ENCODE measurements around the gene TPSB2. TPM values are rescaled to one million over a fixed set of nuclear protein-coding genes. Genes with fewer than 3 reads are reported as not detected.

TPSB2 gene
- polyA plus RNA-seq, 1 donor from 2014 or later: not detected

DNA sequence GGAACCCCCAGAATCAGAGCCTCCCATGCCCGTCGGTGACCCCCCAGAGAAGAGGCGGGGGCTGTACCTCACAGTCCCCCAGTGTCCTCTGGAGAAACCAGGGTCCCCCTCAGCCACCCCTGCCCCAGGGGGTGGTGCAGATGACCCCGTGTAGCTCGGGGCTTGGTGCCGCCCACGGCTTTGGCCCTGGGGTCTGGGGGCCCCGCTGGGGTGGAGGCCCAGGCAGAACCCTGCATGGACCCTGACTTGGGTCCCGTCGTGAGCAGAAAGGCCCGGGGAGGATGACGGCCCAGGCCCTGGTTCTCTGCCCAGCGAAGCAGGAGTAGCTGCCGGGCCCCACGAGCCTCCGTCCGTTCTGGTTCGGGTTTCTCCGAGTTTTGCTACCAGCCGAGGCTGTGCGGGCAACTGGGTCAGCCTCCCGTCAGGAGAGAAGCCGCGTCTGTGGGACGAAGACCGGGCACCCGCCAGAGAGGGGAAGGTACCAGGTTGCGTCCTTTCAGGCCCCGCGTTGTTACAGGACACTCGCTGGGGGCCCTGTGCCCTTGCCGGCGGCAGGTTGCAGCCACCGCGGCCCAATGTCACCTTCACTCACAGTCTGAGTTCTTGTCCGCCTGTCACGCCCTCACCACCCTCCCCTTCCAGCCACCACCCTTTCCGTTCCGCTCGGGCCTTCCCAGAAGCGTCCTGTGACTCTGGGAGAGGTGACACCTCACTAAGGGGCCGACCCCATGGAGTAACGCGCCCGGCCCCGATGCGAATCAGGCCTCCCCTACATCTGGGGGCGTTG, 8.9 kb downstream of the TPSB2 start:
- Mint-ChIP-seq H3K4me3 (no peak overlapping the region), H3K27me3 (peaks cover 3% of the 10 kb centered on the region), H3K4me1 (no peaks in the 10 kb centered on the region), H3K27ac (no peak overlapping the region), H3K36me3 (no peaks in the 10 kb centered on the region), H3K9me3 (no peaks in the 10 kb centered on the region)

DNA sequence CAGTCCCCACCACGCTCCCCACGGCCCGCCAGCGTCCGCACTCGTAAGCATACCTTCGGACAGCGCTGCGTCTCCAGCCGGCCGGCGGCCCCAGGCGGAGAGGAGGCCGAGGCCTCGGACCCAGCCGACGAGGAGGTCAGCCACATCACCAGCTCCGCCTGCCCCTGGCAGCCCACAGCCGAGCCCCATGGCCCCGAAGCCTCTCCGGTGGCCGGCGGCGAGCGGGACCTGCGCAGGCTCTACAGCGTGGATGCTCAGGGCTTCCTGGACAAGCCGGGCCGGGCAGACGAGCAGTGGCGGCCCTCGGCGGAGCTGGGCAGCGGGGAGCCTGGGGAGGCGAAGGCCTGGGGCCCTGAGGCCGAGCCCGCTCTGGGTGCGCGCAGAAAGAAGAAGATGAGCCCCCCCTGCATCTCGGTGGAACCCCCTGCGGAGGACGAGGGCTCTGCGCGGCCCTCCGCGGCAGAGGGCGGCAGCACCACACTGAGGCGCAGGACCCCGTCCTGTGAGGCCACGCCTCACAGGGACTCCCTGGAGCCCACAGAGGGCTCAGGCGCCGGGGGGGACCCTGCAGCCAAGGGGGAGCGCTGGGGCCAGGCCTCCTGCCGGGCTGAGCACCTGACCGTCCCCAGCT, 9.8 kb downstream of the TPSB2 start:
- Mint-ChIP-seq H3K9me3 (no peaks in the 10 kb centered on the region), H3K36me3 (no peaks in the 10 kb centered on the region), H3K4me3 (no peak overlapping the region), H3K27ac (no peak overlapping the region), H3K4me1 (no peaks in the 10 kb centered on the region), H3K27me3 (peaks cover 3% of the 10 kb centered on the region)

DNA sequence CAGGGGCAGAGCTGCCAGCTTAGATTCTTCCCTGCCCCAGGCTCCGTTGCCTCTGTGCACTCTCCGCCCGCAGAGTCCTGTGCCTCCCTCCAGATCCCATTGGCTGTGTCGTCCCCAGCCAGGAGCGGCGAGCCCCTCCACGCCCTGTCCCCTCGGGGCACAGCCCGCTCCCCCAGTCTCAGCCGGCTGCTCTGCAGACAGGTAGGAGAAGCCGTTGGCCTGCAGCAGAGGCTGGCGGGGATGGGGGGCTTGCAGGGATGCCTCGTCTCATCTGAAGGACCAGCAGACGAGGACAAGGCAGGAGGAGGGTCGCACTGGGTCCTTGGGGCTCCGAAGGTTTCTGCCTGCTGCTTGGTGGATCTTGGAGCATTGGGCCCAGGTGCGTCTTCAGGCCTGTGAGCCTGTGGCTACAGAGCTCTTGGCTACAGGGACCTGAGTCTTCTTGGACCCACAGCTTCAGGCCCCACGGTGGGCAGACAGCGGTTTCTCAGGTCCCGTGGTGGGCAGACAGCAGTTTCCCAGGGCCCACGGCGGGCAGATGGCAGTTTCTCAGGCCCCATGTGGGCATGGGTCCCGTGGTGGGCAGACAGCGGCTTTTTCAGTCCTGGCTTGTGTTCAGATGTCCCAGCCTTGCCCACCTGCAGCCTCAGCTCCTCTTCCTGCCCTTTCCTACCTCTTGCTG, 10.9 kb downstream of the TPSB2 start:
- peaks cover 3% of the 10 kb centered on the region for H3K27me3 Mint-ChIP-seq
- no peaks in the 10 kb centered on the region for H3K36me3 Mint-ChIP-seq
- H3K4me1 Mint-ChIP-seq: no peaks in the 10 kb centered on the region

DNA sequence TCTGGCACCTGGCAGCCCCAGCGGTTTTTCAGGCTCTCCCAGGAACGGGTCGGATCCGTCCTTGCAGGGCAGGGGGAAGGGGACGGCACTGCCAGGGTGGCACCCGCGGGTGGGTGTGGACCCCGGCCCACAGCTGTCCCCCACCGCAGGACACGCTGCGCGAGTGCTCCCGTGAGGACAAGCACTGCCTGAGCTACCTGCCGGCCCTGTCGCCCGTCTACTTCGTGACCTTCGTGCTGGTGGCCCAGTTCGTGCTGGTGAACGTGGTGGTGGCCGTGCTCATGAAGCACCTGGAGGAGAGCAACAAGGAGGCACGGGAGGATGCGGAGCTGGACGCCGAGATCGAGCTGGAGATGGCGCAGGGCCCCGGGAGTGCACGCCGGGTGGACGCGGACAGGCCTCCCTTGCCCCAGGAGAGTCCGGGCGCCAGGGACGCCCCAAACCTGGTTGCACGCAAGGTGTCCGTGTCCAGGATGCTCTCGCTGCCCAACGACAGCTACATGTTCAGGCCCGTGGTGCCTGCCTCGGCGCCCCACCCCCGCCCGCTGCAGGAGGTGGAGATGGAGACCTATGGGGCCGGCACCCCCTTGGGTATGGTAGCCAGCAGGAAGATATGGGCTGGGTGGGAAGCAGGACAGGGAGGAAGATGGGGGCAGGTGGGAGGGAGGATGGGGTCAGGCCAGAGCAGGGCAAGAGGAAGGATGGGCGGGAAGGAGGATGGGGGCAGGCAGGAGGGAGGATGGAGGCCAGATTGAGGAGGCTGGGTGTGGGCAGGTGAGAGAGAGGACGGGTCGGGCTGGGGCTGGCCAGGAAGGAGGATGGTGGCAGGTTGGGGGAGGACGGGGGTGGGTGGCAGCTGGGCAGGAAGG, 11.7 kb downstream of the TPSB2 start:
- Mint-ChIP-seq H3K36me3 (no peaks in the 10 kb centered on the region), H3K27me3 (peaks cover 3% of the 10 kb centered on the region), H3K27ac (no peak overlapping the region), H3K9me3 (no peaks in the 10 kb centered on the region), H3K4me3 (peak overlapping the region in 1 of 4 donors; percentile 4), H3K4me1 (no peaks in the 10 kb centered on the region)

More for the DNA sequence above, 10.9 kb downstream of the TPSB2 start:
- Mint-ChIP-seq H3K9me3 (no peaks in the 10 kb centered on the region), H3K27ac (no peak overlapping the region), H3K4me3 (no peak overlapping the region)

DNA sequence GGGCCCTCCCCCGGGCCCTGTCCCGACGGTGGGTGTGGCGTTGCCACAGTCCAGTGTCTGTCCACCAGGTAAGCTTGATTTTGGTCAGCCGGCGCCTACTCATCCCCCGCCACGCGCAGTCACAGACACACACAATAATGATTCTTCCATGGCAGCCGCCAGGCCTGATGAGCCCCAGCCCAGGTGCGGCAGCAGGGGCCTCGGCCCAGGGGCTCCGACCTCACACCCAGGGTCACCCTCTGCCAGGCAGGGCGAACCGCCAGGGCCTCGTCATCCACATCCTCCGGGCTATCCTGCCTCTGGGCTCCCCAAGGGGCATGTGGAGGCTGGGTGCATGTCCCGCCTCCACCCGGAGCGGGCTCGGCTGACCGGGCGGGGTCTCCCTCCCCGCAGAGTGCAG, 12.5 kb downstream of the TPSB2 start:
- no peaks in the 10 kb centered on the region for H3K36me3 Mint-ChIP-seq
- H3K4me3 Mint-ChIP-seq: no peak overlapping the region
- H3K4me1 Mint-ChIP-seq: no peaks in the 10 kb centered on the region
- peaks cover 3% of the 10 kb centered on the region for H3K27me3 Mint-ChIP-seq
- H3K9me3 Mint-ChIP-seq: no peaks in the 10 kb centered on the region
- no peak overlapping the region for H3K27ac Mint-ChIP-seq

DNA sequence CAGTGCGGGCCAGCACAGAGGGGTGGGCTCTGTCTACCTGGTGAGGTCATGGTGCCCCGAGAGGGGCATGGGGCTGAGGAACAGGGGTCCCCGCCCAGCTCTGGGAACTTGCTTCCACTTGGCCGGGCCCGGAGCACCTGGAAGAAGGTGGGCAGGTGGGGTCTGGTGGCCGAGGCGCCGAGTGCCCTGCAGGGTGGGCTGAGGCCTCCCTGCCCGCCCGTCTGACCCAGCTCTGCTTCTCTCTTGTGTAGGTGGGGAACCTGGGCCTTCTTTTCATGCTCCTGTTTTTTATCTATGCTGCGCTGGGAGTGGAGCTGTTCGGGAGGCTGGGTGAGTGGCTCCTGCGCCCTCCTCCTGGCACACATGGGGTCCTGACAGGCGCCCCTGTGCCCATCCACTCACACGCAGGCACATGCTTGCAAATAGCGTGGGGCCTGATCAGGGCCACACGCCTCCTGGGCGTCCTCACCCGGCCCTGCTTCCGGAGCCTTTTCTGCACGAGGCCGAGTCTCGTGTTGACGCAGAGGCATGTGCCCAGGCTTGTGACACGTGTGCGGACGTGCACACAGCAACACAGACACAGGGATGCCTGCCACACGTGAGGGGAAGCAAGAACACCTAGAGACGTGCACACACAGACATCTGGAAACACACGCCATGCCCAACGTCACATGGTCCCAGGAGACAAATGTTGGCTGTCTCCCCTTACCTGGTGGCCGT, 13.1 kb downstream of the TPSB2 start:
- Mint-ChIP-seq H3K36me3 (no peaks in the 10 kb centered on the region), H3K27me3 (peaks cover 3% of the 10 kb centered on the region)

DNA sequence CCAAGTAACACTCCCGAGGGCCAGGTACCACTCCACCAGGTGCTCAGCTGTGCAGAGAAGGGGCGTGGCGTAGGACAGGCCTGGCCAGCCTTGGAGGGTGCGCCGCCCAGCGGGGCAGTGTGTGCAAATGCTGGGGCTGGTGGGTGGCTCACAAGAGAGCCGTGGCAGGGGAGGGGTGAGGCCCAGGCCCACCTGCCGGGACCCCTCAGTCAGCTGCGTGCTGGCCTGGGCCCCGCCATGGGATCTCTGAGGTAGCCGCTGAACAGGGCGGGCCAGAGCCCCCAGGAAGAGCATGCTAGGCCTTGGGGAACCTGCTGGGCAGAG, 13.7 kb downstream of the TPSB2 start:
- Mint-ChIP-seq H3K36me3 (no peaks in the 10 kb centered on the region), H3K27ac (no peak overlapping the region), H3K27me3 (no peaks in the 10 kb centered on the region), H3K4me3 (no peak overlapping the region), H3K9me3 (no peaks in the 10 kb centered on the region), H3K4me1 (no peaks in the 10 kb centered on the region)

More for the DNA sequence above, 13.1 kb downstream of the TPSB2 start:
- Mint-ChIP-seq H3K27ac (no peak overlapping the region), H3K4me1 (no peaks in the 10 kb centered on the region), H3K4me3 (no peak overlapping the region), H3K9me3 (no peaks in the 10 kb centered on the region)

DNA sequence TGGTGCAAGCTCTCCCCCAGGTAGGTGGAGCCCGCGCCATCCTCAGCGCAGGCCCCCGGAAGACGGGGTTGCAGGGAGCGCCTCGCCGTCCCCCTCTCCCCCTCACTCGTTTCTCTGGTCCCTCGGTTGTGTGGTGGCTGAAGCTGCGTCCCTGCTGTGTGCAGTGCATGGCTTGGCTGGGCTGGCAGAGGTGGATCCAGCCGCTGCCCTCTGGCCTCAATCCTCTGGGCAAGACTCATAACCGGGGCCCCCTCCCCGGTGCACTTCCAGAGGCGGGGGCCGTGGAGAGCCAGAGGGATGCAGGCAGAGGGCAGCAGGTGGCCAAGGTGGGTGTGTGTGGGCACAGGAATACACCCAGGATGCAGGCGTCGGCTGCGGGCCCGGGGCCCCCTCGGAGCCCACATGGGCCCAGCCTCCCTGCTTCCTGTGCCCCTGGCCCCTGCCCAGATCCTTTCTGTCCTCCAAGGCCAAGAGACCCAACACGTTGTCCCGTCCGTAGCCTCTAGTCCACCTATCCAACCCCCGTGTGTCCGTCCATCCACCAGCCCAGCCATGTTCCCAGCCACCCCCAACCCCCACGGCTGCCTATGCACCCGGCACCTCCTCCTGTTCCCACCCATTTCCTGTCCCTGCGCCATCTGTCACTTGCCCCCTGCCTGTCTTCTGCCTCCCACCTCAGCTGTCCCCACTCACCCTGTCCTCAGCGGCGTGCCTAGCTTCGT, 14.2 kb downstream of the TPSB2 start:
- Mint-ChIP-seq H3K4me3 (no peak overlapping the region), H3K9me3 (no peaks in the 10 kb centered on the region)

DNA sequence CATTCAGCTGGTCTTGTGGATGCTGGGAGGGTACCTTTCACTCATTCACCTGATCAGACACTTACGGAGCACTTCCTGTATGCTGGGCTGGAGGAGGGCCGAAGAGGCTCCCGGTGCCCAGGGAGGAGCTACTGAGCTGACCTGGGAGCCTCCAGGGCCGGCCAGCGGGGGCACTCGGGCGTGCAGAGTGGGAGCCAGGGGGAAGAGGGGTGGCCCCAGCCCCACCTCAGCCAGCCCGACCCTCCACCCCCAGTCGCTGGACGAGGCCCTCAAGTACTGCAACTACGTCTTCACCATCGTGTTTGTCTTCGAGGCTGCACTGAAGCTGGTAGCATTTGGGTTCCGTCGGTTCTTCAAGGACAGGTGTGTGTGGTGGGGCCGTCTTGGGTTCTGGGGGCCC, 15.3 kb downstream of the TPSB2 start:
- Mint-ChIP-seq H3K9me3 (no peaks in the 10 kb centered on the region), H3K4me3 (no peak overlapping the region), H3K27me3 (no peaks in the 10 kb centered on the region), H3K36me3 (no peaks in the 10 kb centered on the region), H3K27ac (no peak overlapping the region), H3K4me1 (no peaks in the 10 kb centered on the region)

More for the DNA sequence above, 14.2 kb downstream of the TPSB2 start:
- Mint-ChIP-seq H3K36me3 (no peaks in the 10 kb centered on the region), H3K27me3 (no peaks in the 10 kb centered on the region), H3K4me1 (no peaks in the 10 kb centered on the region), H3K27ac (no peak overlapping the region)

DNA sequence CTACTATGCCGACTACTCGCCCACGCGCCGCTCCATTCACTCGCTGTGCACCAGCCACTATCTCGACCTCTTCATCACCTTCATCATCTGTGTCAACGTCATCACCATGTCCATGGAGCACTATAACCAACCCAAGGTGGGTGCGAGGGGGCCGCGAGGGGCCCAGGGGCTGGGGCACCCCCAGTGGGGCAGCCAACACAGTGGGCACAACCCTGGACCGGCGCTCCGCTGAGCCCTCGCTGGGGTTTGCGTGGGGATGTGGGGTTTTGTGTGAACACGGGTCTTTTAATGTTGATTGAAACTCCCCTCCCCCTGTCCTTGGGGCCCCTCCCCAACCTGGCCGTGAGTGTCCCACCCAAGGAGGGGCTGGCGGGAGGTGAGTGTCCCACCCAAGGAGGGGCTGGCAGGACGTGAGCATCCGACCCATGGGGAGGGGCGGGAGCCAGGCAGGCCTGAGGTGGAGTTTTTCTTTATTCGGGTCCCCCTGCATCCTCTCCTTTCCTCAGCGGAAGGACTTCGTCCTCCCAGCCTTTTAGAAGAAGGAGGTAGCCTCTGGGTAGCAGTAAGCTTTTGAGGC, 16.1 kb downstream of the TPSB2 start:
- Mint-ChIP-seq H3K27me3 (no peaks in the 10 kb centered on the region), H3K4me3 (no peak overlapping the region), H3K9me3 (no peaks in the 10 kb centered on the region), H3K36me3 (no peaks in the 10 kb centered on the region), H3K4me1 (no peaks in the 10 kb centered on the region), H3K27ac (no peak overlapping the region)

DNA sequence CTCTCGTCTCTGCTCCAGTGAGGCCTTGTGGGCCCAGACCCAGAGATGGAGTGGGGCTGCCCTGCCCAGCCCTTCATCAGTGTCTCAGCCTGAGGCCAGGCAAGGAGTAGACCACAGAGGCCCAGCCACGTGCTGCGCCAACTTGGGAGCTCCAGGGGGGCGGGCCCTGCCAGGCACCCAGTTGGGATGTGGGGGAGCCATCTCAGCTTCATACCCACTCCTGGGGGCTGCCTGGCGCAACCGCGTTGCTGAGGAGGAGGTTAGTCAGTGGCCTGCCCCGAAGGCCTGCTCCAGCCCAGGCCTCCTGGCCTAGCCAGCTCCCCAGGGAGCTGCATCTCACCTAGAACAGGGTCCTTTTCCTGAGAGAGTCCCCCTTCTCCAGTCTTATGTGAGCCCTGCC, 16.8 kb downstream of the TPSB2 start:
- H3K9me3 Mint-ChIP-seq: no peaks in the 10 kb centered on the region

DNA sequence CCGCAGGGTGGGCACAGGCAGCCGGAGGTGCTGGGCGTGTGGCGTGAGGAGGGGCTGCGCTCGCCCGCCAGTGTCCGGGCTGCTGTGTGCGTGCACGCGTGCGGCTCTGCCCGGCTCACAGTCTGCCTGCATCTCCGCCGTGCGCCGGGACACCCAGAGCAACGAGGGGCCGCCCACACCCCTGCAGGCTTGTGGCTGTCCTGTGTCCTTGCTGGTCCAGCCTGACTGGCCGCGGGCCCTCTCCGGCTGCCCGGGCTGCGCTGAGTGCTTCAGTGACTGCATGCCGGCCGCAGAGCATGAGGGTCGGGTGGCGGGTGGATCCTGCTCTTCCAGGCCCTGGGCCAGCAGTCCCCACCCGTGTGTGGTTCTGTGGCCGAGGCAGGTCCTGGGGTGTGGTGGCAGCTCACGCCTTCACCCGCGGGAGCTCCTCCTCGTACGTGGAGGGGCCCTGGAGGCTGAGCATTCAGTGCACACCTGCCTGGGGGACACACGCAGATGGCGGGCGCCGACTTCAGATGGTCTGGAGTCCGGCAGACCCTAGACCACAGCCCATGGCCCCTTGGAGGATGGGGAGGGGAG, 17.3 kb downstream of the TPSB2 start:
- Mint-ChIP-seq H3K4me3 (no peak overlapping the region), H3K27ac (no peak overlapping the region), H3K36me3 (no peaks in the 10 kb centered on the region), H3K27me3 (no peaks in the 10 kb centered on the region), H3K9me3 (no peaks in the 10 kb centered on the region), H3K4me1 (peaks cover 0 to 2% (median 0%) of the 10 kb centered on the region in 3 donors)

More for the DNA sequence above, 16.8 kb downstream of the TPSB2 start:
- no peaks in the 10 kb centered on the region for H3K36me3 Mint-ChIP-seq
- no peaks in the 10 kb centered on the region for H3K27me3 Mint-ChIP-seq
- peaks cover 0 to under 1% (median 0%) of the 10 kb centered on the region in 3 donors for H3K4me1 Mint-ChIP-seq
- no peak overlapping the region for H3K27ac Mint-ChIP-seq
- no peak overlapping the region for H3K4me3 Mint-ChIP-seq

DNA sequence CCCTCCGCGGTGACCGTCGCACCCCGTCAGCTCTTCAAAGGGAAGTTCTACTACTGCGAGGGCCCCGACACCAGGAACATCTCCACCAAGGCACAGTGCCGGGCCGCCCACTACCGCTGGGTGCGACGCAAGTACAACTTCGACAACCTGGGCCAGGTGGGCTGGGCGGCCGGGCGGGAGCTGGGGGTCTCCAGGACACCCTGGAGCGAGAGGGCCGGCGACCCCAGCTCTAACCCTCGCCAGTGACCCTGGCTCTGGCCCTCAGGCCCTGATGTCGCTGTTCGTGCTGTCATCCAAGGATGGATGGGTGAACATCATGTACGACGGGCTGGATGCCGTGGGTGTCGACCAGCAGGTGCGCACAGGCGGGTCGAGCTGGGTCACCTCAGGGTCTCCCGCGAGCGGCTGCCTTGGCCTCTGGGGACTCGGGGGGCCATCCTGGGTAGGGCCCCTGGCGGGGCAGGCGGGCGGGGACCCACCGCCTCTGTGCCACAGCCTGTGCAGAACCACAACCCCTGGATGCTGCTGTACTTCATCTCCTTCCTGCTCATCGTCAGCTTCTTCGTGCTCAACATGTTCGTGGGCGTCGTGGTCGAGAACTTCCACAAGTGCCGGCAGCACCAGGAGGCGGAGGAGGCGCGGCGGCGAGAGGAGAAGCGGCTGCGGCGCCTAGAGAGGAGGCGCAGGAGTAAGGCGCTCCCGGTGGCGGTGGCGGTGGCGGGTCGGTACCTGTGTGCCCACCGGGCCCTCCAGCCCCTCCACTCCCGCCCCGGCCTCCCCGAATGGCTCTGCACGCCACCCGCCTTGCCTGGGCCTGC, 18.3 kb downstream of the TPSB2 start:
- Mint-ChIP-seq H3K4me3 (no peak overlapping the region), H3K27me3 (no peaks in the 10 kb centered on the region), H3K9me3 (no peaks in the 10 kb centered on the region), H3K36me3 (no peaks in the 10 kb centered on the region), H3K27ac (no peak overlapping the region), H3K4me1 (peaks cover 0 to 2% (median 0%) of the 10 kb centered on the region in 3 donors)
